GM18951 (cell line): ENCODE results near the gene PXMP2.

Experiments
- POLR2A ChIP-seq: IDR thresholded peaks from 4 replicates; pipeline ENCODE4 v1.6.1; 2011; ENCODE audit warnings: mild to moderate bottlenecking; ENCODE audit not compliant: insufficient read length, insufficient read depth; ENCODE audit errors: extremely low read depth
- in situ Hi-C: fragments of 300-500 bp; cut with MboI; formaldehyde crosslinking; loops from one replicate; pipeline ENCODE4 v1.12.0; 2022; ENCODE audit warnings: low sequenced_read_pairs, mixed read lengths, inconsistent platforms; ENCODE audit not compliant: unreplicated experiment

Gene PXMP2

DNA sequence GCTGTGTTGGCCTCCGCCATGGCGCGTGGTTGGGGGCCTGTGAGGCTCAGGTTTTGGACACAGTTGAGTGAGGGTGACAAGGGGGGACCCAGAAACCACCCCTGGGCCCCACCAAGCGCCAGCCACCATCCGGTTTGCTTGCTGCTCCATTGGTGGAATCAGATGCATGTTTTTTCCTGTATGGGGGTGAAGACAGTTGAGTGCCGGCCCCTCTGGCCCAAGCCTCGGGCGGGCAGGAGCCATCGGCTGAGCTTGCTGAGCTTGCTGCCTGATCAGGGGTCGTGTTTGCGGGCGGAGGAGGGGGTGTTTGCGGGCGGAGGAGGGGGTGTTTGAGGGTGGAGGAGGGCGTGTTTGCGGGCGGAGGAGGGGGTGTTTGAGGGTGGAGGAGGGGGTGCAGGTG is 29.6 kb downstream of the PXMP2 start:
- in situ Hi-C loops: no loop called here

DNA sequence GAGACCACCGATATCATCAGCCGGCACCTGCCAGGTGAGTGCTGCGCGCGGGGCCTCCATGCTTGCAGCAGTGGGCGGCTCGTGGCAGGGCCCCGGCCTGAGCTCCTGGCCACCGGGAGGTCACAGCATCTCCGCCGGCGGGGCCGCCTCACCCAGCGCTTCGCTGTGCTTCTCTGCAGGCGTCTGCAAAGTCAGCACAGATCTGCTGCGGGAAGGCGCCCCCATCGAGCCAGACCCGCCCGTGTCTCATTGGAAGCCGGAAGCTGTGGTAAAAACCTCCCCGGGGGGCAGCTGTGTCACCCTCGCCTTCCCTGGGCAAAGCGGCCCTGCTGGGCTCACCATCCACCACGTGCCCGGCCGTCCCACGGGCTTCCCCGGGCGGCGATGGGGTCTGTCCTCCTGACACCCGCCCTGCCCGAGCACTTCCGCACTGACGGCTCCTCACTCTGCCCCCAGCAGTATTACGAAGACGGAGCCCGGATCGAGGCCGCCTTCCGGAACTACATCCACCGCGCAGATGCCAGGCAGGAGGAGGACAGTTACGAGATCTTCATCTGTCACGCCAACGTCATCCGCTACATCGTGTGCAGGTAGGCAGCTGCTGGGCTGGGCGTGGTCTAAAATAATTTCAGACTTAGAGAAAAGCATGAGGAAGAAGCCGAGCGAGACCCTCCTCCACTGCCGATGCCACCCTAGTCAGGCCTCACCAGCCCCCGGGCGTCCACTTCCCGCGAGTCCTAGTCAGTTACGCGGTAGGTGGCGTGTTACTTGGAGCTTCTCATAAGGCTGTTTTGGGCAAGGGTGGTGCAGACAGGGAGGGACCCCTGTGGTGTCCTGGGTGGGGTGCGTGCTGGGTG is 30.4 kb downstream of the PXMP2 start:
- TF ChIP-seq POLR2A: no peak
- in situ Hi-C loops: no loop called here

More for the DNA sequence above, 29.6 kb downstream of the PXMP2 start:
- TF ChIP-seq POLR2A: no peak

DNA sequence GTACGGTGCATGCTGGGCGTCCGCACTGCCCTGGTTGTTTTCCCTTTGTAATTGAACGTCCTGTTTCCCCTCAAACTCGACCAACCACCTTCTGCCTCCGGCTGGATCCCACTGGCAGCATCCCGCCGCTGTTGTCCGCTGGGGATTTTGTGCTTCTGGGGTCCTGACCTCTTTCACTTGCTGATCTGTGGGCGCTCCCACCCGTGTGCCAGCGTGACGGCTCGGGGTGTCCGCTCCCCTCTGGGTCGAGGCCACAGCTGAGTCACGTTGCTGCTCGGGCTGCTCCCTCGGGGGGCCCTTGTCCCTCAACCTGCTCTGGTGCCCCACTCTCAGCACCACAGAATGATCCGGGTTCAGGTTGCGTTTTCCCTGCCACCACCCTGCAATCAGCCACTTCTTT is 31.3 kb downstream of the PXMP2 start:
- no peak for TF ChIP-seq POLR2A
- in situ Hi-C loops: no loop called here

DNA sequence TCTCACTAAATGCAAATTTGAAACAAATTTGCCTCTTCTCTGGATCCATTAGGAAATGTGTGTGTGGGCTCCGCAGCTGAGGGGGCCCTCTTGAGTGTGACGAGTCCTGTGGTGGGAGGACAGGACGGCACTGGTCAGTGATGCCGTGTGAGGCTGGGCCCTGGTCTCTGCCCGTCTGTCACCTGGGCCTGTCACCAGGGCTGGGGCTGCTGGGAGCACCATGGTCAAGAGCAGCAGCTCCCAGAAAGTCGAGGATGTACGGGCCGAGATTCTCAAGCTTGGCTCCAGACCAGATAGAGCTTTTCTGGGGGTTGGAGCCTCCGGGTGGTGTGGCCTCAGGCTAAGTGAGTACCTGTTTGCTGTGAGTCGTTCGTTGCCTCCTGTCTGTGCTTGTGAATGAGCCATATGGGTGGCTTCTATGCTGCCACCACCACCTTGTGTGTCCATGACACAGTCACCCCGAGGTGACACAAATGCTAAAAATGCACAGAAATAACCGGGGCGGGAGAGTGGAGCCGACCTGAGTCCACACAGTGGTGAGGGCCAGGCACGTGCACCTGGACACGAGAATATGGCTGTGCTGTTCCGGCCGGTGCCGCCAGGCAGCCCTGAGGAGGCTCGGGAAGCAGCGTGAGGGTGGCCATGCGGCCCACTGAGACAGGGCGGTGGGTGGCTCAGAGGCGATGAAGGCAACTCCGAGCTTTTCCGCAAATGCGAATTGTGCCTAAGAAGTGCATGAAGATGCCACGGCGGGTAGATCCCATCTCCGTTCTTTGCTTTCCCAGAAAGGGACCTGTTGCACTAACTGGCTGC is 32.0 kb downstream of the PXMP2 start:
- no peak for TF ChIP-seq POLR2A
- in situ Hi-C loops: no loop called here

DNA sequence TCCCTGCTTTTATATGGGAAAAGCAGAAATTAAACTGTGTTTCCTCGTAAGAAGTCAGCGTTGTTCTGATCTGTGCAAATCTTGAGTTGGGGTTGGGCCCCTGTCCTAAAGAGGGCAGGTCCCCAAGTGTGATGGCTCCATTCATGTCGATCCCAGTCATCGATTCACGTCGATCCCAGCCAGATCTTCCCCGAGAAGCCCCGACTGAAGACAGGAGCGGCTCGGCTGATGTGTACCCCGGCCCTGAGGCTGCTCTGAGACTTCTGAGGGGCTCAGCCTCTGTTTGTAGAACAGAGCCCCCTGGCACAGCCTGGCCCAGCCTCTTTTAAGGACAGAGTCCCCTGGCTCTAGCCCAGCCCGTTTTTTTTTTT is 32.6 kb downstream of the PXMP2 start:
- in situ Hi-C loops: no loop called here
- no peak for TF ChIP-seq POLR2A

DNA sequence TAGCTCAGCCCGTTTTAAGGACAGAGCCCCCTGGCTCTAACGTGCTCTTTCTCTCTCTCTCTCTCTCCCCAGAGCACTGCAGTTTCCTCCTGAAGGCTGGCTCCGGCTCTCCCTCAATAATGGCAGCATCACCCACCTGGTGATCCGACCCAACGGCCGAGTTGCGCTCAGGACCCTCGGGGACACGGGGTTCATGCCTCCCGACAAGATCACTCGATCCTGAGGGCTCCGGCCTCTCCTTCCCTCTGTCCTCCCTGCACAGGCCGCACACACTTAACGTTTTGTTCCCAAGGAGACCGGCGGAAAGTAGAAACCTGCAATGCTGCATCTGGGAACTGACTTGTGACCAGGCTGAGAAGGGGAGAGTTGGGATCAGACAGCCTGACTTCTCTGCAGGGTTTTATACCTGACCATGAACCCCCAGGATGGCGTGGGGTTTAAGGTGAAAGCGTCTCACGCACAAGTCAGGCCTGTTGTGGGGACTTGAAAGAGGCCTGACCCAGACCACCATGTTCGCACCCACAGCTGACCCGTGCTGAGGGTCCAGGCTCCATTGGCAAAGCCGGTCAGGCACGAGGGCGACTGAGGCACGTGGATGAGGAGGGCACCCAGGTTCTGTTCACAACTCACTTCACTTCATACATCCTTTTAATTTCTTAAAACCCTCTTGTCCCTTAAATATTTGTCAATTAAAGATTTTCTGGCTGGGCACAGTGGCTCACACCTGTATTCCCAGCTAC is 33.4 kb downstream of the PXMP2 start:
- no peak for TF ChIP-seq POLR2A
- in situ Hi-C loops: no loop called here

DNA sequence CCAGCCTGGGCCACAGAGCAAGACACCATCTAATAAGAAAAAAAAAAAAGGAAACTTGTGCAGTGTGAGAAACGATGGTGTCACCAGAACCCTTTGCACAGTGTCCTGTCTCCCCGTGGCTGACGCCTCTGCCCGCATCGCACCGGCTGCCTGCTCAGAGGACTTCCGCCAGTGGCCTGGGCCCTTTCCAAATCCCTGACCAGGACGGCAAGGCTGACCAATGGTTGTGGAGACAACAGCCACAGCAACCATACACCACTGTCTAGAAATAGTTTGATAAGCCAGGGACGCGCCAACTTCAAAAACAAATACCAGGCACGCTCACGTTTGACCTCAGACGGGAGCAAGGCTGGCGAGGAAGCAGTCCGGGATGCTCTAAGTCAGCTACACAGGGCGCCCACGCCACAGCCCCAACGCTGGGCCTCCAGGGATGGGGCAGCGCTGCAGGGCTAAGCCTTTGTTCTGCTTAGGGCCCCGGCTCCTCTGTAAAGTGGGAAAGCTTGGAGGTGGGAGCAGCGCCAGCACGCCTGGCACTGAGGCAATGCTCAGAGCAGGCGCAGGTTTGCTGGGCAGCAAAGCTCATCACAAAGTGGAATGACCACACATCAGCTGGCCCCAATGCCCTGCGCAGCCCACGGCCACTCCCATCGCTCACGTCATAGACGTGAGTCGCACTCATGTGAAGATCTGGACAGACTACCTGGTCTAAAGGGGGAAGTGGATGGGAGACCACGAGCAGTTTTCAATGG is 35.8 kb downstream of the PXMP2 start:
- in situ Hi-C loops: no loop called here
- TF ChIP-seq POLR2A: no peak

DNA sequence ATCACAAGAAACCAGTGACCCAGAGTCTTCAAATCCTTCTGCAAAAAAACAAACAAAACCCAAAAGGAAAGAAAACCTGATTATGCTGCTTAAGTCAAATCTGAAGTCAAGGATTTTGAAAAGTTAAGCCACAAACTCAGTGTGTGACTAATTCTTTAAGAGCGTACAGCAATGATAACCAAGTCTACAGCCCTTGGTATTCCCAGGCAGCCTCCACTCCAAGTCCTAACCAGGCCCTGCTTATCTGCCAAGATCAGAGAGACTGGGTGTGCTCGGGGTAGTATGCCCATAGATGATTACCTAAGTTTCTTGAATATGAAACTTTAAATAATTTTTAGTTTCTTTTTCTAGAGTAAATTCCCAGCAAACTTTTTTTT is 36.4 kb downstream of the PXMP2 start:
- in situ Hi-C loops: no loop called here
- no peak for TF ChIP-seq POLR2A

DNA sequence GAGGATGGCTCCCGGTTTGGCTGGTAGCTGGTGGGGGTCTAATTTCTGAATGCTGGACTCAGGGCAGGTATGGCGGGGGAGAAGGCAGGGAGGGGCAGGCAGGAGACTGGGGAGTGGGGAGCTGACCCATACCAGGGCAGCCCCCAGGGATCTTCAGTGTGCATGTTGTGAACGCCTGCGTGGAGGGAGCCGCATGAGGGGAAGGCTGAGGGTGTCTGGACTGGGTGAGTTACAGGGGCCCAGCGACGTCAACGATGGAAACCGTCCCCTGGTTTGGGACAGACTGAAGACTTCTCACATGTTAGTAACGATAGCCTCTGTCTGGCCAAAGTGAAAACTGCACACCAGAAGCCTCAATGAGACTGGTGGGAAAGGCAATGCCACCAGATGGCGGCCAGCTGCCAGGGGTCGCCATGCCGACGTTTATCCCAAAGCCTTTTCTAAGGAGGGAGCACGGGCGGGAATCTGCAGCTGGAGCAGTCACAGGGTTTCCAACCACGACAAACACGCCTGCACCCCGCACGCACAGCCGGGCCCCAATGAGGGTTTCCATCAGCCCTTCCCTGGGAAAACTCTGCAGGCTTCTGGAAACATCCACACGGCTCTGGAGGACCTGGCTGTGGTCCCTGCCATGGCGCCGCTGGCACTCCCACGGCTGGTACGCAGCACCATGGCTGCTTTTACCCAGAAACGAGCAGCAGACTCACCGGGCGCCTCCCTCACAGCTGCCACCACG is 37.3 kb downstream of the PXMP2 start:
- peak; percentile 28 for TF ChIP-seq POLR2A
- in situ Hi-C loops: no loop called here

DNA sequence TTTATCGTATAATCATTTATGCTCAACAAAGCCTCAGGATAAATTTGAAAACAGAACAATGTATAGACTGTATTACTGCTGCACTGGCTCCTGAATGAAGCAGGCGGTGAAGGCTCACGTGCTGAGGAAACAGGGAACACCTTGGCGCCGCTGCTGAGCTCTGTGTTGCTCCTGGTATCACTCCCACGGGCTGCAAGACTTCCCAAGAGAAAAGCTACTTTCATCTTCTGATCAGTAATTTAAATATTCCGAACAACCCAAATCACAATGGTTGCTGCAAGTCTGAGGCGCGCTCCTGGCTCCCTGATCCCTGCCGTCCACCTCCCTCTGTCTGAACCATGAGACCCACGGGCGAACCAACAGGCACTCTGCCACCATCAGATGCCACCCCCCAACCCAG is 39.0 kb downstream of the PXMP2 start:
- in situ Hi-C loops: no loop called here
- TF ChIP-seq POLR2A: no peak

DNA sequence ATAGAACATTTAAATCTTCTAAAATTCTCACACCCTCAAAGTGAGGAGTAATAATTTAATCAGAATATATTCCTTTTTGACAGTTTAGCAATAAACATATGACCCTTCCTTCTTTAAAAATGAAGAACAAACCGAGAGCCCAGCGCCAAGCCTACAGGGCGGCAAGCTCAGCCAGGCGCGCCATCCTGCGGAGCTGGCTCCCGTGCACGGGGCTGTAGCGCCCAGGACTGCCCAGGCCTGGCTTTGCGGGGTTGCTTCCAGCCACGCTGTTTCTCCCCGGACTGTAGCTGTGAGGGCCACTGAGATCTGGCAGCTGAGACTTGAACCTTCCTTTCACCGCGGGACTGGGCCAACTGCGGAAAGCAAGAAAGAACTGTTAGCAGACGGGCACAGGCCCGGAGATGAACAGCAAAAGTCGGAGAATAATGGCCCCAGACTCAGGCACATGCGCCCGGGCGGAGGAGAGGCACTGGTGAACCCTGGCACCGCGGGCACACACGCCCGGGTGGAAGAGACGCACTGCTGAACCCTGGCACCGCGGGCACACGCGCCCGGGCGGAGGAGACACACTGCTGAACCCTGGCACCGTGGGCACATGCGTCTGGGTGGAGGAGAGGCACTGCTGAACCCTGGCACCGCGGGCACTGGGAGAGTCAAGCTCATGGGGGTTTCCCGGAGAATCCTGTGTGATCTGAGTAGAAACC is 39.9 kb downstream of the PXMP2 start:
- in situ Hi-C loops: no loop called here
- no peak for TF ChIP-seq POLR2A

DNA sequence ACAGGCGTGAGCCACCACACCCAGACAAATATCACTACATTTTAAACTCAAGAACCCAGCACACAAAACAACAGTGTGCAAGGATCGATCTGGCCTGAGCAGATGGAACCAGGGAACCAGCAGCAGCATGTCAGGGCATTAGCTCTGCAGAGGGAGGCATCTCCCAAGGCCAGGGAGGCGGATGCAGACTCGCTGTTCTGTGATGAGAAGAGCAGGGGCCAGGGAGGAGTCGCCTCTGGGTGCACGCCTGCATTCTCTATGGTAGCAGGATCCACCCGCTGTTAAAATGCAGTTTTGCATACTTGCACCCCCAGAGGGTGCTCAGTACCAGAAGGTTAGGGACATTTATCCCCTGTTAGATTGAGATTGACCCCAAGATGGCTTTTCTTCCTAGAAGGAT is 41.1 kb downstream of the PXMP2 start:
- in situ Hi-C loops: no loop called here
- TF ChIP-seq POLR2A: no peak
